IPS-20b (cell line): ENCODE results near the gene ERC1.

Source experiments
- H3K27ac ChIP-seq: one replicate; pipeline ENCODE4 v1.5.1; 2013; ENCODE audit warnings: low read length
- H3K27me3 ChIP-seq: 2 replicates; pipeline ENCODE4 v1.6.1; 2013; ENCODE audit warnings: mild to moderate bottlenecking, low read length, inconsistent platforms; ENCODE audit not compliant: insufficient read depth
- H3K36me3 ChIP-seq: 2 replicates; pipeline ENCODE4 v1.6.1; 2013; ENCODE audit warnings: low read depth, mild to moderate bottlenecking, inconsistent platforms, low read length, moderate library complexity; ENCODE audit not compliant: insufficient read depth
- H3K4me1 ChIP-seq: 2 replicates; pipeline ENCODE4 v1.6.1; 2013; ENCODE audit warnings: mild to moderate bottlenecking, control low read depth, inconsistent platforms, low read length, moderate library complexity; ENCODE audit not compliant: insufficient read depth
- H3K4me3 ChIP-seq: 2 replicates; pipeline ENCODE4 v1.5.1; 2013; ENCODE audit warnings: mild to moderate bottlenecking, low read length, inconsistent platforms
- H3K9ac ChIP-seq: 2 replicates; pipeline ENCODE4 v1.6.1; 2013; ENCODE audit warnings: low read depth, mild to moderate bottlenecking, inconsistent platforms, low read length, moderate library complexity
- H3K9me3 ChIP-seq: 2 replicates; pipeline ENCODE4 v1.6.1; 2013; ENCODE audit warnings: mild to moderate bottlenecking, low read depth, low read length, inconsistent platforms; ENCODE audit not compliant: insufficient read depth

ERC1 gene

DNA sequence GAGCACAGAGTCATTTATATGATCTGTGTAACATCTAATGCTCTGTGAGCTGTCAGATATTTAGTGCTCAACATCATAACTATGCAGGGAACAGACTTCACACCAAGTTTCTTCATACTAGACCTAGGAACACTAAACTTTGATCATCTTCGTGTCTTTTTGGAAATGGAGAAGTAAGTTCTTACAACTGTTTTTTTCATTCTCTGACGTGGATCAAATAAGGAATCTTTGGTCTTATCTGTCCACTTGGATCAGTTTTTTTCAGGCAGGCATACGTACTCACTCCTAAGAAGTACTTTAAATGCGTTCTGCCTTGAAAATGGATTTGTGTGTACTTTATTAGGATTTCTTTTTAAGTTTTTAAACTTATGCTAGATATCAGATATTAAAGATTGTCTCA, 412.4 kb downstream of the ERC1 start:
- Histone ChIP-seq H3K36me3 (no peaks in the 10 kb centered on the region), H3K9me3 (no peaks in the 10 kb centered on the region), H3K27me3 (no peaks in the 10 kb centered on the region), H3K4me1 (no peaks in the 10 kb centered on the region), H3K27ac (no peak overlapping the region), H3K4me3 (no peak overlapping the region), H3K9ac (no peak overlapping the region)

DNA sequence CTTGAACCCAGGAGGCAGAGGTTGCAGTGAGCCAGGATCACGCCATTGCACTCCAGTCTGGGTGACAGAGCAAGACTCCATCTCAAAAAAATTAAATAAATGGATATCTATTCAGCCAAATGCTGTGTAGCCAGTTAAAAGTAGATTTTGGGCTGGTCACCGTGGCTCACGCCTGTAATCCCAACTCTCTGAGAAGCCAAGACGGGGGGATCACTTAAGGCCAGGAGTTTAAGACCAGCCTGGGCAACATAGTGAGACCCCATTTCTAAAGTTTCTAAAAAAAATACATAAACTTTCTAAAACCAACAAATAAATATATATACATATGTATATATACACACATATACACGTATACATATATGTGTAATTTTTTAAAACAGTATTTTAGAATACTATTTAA, 414.6 kb downstream of the ERC1 start:
- Histone ChIP-seq H3K27me3 (no peaks in the 10 kb centered on the region), H3K4me1 (no peaks in the 10 kb centered on the region)

DNA sequence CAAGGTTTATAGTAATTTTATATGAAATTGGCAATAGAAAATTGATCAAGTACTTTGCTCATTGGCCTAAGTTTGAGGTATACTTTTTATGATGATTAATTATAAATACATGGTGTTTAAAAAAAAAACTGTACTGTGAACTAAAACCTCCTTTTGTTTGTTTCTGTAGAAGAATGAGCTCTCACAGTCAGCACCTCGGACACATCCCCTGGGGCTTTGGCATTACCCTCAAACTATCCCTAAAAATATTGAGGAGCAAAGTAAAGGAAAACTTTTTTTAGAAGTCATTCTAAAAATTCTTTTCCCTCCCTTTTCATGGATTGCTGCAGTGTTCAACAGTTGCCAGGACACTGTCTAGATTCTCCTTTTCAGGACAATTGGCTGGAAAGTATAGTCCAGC, 419.8 kb downstream of the ERC1 start:
- Histone ChIP-seq H3K4me1 (no peaks in the 10 kb centered on the region), H3K9ac (no peak overlapping the region), H3K27me3 (no peaks in the 10 kb centered on the region), H3K4me3 (no peak overlapping the region), H3K27ac (no peak overlapping the region), H3K9me3 (no peaks in the 10 kb centered on the region), H3K36me3 (peaks cover 10% of the 10 kb centered on the region; the same call in 1 of the 2 replicates)

More for the DNA sequence above, 414.6 kb downstream of the ERC1 start:
- Histone ChIP-seq H3K9ac (no peak overlapping the region), H3K27ac (no peak overlapping the region), H3K9me3 (no peaks in the 10 kb centered on the region), H3K36me3 (peaks cover 10% of the 10 kb centered on the region; the same call in 1 of the 2 replicates), H3K4me3 (no peak overlapping the region)

DNA sequence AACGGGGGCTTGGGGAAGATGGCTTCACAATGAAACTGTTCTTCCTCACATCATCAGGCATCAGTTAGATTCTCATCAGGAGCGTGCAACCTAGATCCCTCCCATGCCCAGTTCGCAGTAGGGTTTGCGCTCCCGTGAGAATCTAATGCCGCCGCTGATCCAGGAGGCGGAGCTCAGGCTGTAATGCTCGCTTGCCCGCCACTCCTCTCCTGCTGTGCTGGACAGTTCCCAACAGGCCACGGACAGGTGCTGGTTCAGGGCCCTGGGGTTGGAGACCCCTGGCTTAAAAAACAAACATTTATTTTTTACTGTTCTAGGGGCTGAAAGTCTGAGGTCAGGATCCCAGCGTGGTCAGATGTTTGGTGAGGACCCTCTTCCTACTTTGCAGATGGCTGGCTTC, 422.9 kb downstream of the ERC1 start:
- Histone ChIP-seq H3K9me3 (no peaks in the 10 kb centered on the region), H3K9ac (no peak overlapping the region), H3K4me1 (peaks cover 5% of the 10 kb centered on the region; the same call in 1 of the 2 replicates), H3K27ac (no peak overlapping the region), H3K4me3 (no peak overlapping the region), H3K27me3 (peaks cover 8% of the 10 kb centered on the region), H3K36me3 (peaks cover 6% of the 10 kb centered on the region; the same call in 1 of the 2 replicates)

DNA sequence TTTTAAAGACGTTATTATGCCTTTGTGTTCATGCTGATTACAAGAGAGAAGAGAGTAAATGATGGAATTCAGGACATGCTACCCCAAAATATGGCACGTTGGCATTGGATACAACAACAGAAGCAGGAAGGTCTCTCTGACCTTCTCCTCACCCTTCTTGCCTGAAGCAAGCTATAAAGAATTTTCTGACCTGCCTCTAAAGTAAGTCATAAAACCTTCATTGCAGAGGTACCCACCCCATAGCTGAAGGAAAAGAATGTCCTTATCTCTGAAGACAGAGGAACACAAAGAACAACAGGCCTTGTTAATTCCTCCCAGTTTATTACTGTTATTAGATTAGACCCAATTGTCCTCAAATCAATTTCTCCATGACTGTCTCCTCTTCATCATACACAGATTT, 427.1 kb downstream of the ERC1 start:
- H3K27me3 ChIP-seq, result peaks cover 13% of the 10 kb centered on the region
- H3K9ac ChIP-seq, result no peak overlapping the region
- 0 out of 2 replicates have a peak, but pooled peaks cover 5% of the 10 kb centered on the region for H3K36me3 ChIP-seq
- H3K9me3 ChIP-seq, result peaks cover 14% of the 10 kb centered on the region
- peaks cover 9% of the 10 kb centered on the region; the same call in 1 of the 2 replicates for H3K4me1 ChIP-seq
- H3K4me3 ChIP-seq, result no peak overlapping the region
- no peak overlapping the region for H3K27ac ChIP-seq

DNA sequence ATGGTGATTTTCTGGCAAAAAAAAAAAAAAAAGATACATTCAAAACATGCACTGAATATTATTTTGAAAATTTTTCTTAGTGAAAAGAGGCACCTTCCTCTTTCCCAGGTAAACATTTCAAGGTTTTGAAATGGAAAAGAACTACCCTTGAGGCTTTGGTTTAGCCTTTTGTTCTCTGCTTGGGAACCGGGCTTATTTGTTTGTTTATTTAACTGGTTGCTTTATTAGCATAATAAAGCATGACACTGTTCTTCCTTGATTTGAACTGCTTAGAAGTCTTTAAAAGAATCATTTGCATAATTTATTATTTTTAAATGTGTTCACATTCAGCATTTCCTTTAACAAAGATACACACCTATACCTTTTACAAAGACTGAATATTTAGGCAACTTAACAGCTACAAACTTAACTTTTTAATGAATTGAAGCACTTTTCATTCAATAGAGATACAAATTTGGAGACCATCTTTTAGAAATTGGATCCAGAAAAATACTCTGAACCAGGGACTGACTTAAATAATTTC, 428.9 kb downstream of the ERC1 start:
- Histone ChIP-seq H3K4me3 (peak overlapping the region; percentile 21; the same call in 1 of the 2 replicates), H3K27me3 (peaks cover 13% of the 10 kb centered on the region), H3K4me1 (peaks cover 9% of the 10 kb centered on the region; the same call in 1 of the 2 replicates), H3K27ac (no peak overlapping the region), H3K9ac (no peak overlapping the region), H3K36me3 (0 out of 2 replicates have a peak, but pooled peaks cover 5% of the 10 kb centered on the region), H3K9me3 (peaks cover 14% of the 10 kb centered on the region)

DNA sequence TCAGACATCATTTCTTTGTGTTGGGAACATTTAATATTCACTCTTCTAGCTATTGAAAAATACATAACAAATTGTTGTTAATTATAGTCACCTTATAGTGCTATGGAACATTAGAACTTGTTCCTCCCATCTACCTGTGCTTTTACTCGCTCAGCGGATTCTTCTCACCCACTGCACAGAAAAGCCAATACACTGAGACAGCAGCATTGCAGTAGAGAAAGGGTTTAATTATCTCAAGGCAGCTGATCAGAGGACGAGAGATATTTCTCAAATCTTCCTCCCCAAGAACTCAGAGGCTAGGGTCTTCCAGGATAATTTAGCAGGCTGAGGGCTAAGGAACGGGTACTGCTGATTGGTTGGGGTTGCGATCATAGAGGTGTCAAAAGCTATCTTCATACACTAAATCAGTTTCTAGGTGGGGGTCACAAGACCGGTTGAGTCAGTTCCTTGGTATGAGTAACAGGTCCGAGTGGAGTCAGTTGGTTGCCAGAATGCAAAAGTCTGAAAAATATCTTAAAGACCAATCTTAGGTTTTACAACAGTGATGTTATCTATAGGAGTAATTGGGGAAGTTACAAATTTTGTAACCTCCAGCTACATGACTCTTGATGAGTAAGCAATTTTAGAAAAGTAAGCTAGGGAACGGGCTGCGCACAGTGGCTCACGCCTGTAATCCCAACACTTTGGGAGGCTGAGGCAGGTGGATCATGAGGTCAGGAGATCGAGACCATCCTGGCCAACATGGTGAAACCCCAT, 430.2 kb downstream of the ERC1 start:
- Histone ChIP-seq H3K4me1 (peaks cover 9% of the 10 kb centered on the region; the same call in 1 of the 2 replicates), H3K9me3 (peaks cover 14% of the 10 kb centered on the region), H3K27me3 (peaks cover 13% of the 10 kb centered on the region), H3K9ac (no peak overlapping the region), H3K36me3 (0 out of 2 replicates have a peak, but pooled peaks cover 5% of the 10 kb centered on the region), H3K4me3 (no peak overlapping the region), H3K27ac (no peak overlapping the region)

DNA sequence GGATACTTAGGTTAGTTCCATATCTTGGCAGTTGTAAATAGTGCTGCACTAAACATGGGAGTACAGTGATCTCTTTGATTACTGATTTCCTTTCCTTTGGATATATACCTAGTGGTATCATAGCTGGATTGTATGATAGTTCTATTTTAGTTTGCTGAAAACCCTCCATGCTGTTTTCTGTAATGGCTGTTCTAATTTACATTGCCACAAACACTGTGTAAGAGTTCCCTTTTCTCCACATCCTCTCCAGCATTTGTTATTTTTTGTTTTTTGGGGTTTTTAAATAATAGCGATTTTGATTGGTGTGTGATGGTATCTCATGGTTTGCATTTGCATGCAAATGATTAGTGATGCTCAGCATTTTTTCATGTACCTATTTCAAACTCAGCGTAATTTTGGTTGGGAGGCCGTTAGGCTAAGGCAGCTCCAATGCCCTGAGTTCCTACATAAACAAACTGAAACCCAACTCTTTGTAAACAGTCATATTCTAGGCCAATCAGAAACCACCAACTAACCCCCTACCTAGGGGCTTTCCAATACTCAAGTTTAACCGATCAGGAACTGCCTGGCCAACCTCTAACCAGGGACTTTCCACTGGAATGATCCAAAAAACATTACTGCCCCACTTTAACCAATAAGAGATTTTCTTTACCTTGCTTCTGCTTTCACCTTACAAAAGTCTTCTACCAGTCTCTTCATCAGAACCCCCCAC, 431.7 kb downstream of the ERC1 start:
- peaks cover 7% of the 10 kb centered on the region; the same call in 1 of the 2 replicates for H3K4me1 ChIP-seq

DNA sequence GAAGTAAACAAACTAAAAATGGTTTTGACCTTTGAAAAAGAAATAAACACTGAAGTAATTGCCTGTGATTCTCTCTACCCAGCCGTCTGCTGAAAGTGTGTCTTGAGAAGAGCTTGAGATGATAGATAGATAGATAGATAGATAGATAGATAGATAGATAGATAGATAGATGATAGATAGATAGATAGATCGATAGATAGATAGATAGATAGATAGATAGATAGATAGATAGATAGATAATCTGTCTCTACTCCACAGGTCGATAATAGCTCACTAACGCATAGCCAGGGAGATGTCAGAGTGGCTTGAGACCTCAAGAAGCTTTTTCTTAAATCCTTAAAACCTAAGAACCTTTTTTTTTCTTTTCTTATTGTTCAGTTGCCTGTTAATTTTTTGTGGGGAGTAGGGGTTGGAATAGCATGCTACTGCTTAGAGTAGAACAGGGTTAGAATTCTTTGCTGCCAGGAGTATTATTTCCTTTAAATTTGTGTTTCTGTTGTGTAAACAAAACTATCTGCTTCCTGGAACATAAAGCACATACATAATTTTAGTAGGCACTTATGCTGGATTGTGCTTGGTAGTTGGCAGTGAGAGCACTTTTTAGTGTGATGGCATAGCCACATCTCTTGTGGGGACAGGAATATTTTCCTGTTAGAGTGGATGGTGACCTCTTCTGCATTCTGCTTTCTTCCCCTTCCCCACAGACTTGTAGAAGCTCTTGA, 433.8 kb downstream of the ERC1 start:
- Histone ChIP-seq H3K4me3 (no peak overlapping the region), H3K9me3 (peaks cover 14% of the 10 kb centered on the region), H3K36me3 (0 out of 2 replicates have a peak, but pooled peaks cover 5% of the 10 kb centered on the region), H3K9ac (no peak overlapping the region), H3K27ac (no peak overlapping the region), H3K27me3 (no peaks in the 10 kb centered on the region), H3K4me1 (no peaks in the 10 kb centered on the region; the same call in 1 of the 2 replicates)

More for the DNA sequence above, 431.7 kb downstream of the ERC1 start:
- Histone ChIP-seq H3K27ac (no peak overlapping the region), H3K9ac (no peak overlapping the region), H3K4me3 (no peak overlapping the region), H3K27me3 (peaks cover 12% of the 10 kb centered on the region), H3K36me3 (0 out of 2 replicates have a peak, but pooled peaks cover 5% of the 10 kb centered on the region), H3K9me3 (peaks cover 14% of the 10 kb centered on the region)

DNA sequence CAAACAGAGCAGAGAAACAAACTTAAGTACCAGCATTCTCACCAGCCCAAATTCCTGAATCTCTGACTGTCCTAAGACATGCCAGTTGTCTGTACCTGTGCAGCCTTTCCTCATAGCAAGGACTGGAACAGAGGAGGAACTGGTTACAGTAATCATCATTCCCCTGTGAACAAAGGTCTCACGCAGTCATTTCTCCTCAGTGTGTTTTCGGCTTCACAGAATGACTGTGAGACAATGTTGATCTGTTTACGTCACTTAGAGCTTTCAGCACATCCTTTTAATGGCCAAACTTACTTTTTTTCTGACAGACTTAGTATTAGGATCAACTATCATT, 434.3 kb downstream of the ERC1 start:
- Histone ChIP-seq H3K4me1 (no peaks in the 10 kb centered on the region; the same call in 1 of the 2 replicates), H3K9me3 (peaks cover 14% of the 10 kb centered on the region), H3K9ac (no peak overlapping the region), H3K27ac (no peak overlapping the region), H3K36me3 (0 out of 2 replicates have a peak, but pooled peaks cover 5% of the 10 kb centered on the region), H3K4me3 (no peak overlapping the region), H3K27me3 (no peaks in the 10 kb centered on the region)

DNA sequence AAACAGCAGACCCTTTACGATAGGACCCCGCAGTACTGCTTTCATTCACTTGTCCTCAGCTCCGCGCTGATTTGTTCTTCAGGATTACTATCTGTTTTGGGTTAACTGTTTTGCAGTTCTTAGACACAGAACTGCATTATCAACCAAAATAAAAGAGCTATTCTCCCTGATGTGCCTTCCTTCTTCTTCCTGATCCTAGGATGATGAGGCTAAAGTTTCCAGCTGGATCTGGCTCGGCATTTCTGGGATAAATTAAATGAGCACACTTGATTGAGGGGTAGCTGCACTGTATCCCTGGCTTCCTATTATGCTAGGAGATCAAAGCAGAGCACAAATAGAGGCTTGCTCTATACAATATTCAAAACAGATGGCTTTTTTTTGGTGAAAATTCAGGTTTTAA, 437.6 kb downstream of the ERC1 start:
- H3K9ac ChIP-seq, result no peak overlapping the region
- no peaks in the 10 kb centered on the region for H3K27me3 ChIP-seq
- H3K9me3 ChIP-seq, result no peaks in the 10 kb centered on the region
- no peak overlapping the region for H3K27ac ChIP-seq
- H3K4me3 ChIP-seq, result no peak overlapping the region
- no peaks in the 10 kb centered on the region for H3K4me1 ChIP-seq
- H3K36me3 ChIP-seq, result no peaks in the 10 kb centered on the region
